Mesothelial cell of epicardium (in vitro differentiated cells): ENCODE data around the gene LMNA. TPM values are rescaled to one million over a fixed set of nuclear protein-coding genes. Genes with fewer than 3 reads are reported as not detected.

ENCODE experiments used
- DNase-seq, 2 experiments: peaks; one replicate each; pipeline ENCODE4 v3.0.0; 2021; ENCODE audit warnings: low spot score in 2 of 2; ENCODE audit not compliant: unreplicated experiment in 2 of 2
- H3K27ac Mint-ChIP-seq: 2 replicates; pipeline ENCODE4 v1.8.0; 2021; ENCODE audit warnings: mixed read lengths
- H3K27me3 Mint-ChIP-seq: 2 replicates; pipeline ENCODE4 v1.8.0; 2021; ENCODE audit warnings: low read depth, mixed read lengths
- H3K36me3 Mint-ChIP-seq: 2 replicates; pipeline ENCODE4 v1.8.0; 2021; ENCODE audit warnings: mixed read lengths
- H3K4me1 Mint-ChIP-seq: 2 replicates; pipeline ENCODE4 v1.8.0; 2021; ENCODE audit warnings: mixed read lengths
- H3K4me3 Mint-ChIP-seq: 2 replicates; pipeline ENCODE4 v1.8.0; 2021; ENCODE audit warnings: mild to moderate bottlenecking, moderate library complexity, mixed read lengths
- H3K9me3 Mint-ChIP-seq: 2 replicates; pipeline ENCODE4 v1.8.0; 2021; ENCODE audit warnings: mixed read lengths
- CTCF ChIP-seq: fragments of 200-600 bp; sonication (generic); IDR thresholded peaks from one replicate; pipeline ENCODE4 v1.5.0; 2021; ENCODE audit warnings: antibody characterized with exemption; ENCODE audit not compliant: unreplicated experiment
- total RNA-seq: library from RNA; stranded (reverse); gene quantifications from 3 replicates; pipeline ENCODE4 v1.2.1, GENCODE V29; 2021

The LMNA gene
- total RNA-seq, 1 donor from 2014 or later: 96.9 TPM

DNA sequence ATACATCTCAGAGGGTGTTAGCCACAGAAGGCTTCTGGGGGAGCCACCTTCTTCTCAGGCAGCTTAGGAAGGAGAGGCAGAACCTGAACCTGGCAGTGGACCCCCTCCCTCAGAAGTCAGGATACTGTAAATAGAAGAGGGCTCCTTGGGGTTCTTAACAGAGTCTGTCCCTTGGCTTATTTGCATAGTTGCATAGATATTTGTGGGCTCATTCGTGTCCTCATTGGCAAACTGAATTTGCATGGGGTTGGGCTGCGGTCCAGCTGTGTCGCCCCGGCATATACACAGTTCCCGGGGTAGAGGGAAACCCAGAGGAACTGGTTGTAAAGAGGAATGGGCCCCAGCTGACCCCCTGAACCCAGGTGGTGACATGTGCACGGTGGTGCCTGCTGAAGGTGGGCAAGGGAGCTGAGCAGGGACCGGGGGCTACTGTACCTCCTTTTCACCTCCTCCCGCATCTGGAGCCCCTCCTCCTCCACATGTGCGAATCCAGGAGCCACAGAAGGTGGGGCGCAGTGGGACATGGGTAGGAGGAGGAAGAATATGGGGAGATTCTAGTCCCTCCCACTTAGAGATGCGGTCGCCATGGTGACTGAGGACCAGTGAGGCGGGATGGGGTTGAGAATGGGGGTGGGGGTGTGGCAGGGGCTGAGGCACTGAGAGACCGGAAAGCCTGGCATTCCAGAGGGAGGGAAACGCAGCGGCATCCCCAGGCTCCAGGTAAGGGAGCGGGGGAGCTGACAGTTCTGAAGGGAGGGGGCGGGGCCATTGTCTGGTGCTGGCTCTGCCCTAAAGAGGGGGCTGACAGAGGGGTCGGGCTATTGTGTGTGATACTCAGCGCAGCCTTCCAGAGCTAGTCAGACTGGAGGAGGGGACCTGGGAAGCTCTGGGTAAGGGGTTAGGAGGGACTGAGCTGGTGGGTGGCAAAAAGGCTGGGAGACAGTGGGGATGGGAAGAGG is 35.1 kb downstream of the LMNA start:
- H3K9me3 Mint-ChIP-seq: no peaks in the 10 kb centered on the region
- H3K4me3 Mint-ChIP-seq: no peak overlapping the region
- peaks cover 55% of the 10 kb centered on the region for H3K4me1 Mint-ChIP-seq
- H3K27ac Mint-ChIP-seq: no peak overlapping the region
- H3K36me3 Mint-ChIP-seq: no peaks in the 10 kb centered on the region
- DNase-seq: no peak
- peaks cover 19% of the 10 kb centered on the region for H3K27me3 Mint-ChIP-seq
- TF ChIP-seq CTCF: no peak

DNA sequence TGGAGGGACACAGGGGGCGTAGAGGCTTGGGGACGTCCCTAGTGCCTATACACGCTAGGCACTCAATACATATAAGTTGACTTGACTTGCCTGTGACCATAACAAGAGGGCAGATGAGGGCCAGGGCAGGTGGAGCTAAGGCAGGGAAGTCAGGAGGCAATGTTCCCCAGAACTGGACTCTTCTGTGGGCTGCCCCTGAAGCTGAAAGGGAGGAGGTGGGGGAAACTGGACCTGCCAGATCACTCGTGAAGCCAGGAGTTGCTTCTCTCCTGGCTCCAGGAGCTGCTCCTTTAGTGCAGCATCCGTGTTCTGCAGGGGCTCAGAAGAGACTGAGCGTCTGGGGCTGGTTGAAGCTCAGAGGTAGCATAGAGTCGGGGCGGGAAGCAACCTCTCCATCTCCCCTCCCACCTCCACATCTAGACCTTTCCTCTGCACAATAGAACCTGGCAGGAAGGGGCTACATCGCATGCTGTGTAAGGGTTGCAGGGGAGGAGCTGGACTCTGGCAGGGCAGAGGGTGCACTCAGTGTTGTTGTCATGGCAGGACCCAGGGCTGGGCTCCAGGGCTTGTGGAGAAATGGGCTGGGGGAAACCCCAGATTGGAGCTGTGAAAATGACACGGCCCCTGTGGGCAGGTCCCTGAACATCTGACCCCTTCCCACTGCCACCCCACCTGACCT is 36.0 kb downstream of the LMNA start:
- peak overlapping the region; percentile 16 for H3K27ac Mint-ChIP-seq
- no peak overlapping the region for H3K4me3 Mint-ChIP-seq
- H3K4me1 Mint-ChIP-seq: peaks cover 52% of the 10 kb centered on the region
- DNase-seq: no peak
- H3K36me3 Mint-ChIP-seq: no peaks in the 10 kb centered on the region
- no peaks in the 10 kb centered on the region for H3K9me3 Mint-ChIP-seq
- no peak for TF ChIP-seq CTCF
- peaks cover 19% of the 10 kb centered on the region for H3K27me3 Mint-ChIP-seq

DNA sequence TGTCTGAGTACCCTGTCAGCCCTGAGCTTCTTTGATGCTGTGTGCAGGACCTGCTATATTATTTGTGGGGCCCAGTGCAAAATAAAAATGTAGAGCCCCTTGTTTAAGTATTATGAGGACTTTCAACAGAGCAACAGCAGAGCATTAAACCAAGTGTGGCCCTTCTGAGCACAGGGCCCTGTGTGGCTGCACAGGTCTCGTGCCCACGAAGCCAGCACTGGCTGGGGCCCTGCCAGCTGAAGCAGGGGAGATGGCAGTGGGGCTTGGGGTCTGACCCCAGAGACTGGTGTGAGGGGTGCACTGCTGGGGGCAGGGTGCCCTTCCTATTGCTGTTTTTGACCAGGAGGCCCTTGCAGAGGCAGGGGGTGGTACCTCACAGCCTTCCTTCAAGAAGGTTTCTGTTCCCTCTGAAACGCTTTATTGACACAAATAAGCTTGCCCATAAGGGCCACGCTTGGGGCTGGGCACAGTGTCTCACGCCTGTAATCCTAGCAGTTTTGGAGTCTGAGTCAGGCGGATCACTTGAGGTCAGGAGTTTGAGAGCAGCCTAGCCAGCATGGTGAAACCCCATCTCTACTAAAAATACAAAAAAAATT is 36.7 kb downstream of the LMNA start:
- no peak for DNase-seq
- Mint-ChIP-seq H3K4me3 (no peak overlapping the region), H3K27ac (no peak overlapping the region), H3K36me3 (no peaks in the 10 kb centered on the region), H3K4me1 (peaks cover 45% of the 10 kb centered on the region), H3K27me3 (peaks cover 19% of the 10 kb centered on the region), H3K9me3 (no peaks in the 10 kb centered on the region)
- TF ChIP-seq CTCF: no peak

- Mint-ChIP-seq H3K27me3 (peaks cover 19% of the 10 kb centered on the region), H3K27ac (peak overlapping the region; percentile 79), H3K36me3 (no peaks in the 10 kb centered on the region), H3K4me1 (peaks cover 34% of the 10 kb centered on the region), H3K9me3 (no peaks in the 10 kb centered on the region), H3K4me3 (no peak overlapping the region)
- no peak for TF ChIP-seq CTCF
- DNase-seq: no peak
These were observed 38.1 kb downstream of the LMNA start for GRCh38 chr1:156152628-156153027.

DNA sequence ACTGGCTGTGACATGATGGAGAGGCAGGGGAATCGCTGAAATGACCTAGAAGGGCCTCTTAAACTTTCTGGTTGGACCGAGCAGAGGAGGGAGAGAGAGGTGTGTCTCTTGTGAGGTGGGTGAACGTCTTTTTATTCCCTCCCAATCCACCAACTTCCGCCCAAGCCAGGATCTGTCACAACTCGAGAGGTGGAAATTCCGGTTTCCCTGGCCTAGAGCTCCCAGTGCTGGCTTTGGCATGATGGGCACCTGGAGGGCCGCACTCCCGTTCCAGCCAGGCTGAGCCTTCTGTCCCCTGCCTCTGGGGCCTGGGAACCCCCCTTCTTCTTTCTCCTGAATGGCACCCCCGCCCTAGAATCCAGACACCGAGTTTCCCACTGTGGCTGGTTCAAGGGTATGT is 38.9 kb downstream of the LMNA start, which contains the start of gene SEMA4A:
Gene SEMA4A, plus strand, starts transcription at position 224 of the 400 bp plus-strand sequence. CDS start 994 bp downstream, outside the sequence.
- no peaks in the 10 kb centered on the region for H3K36me3 Mint-ChIP-seq
- H3K27me3 Mint-ChIP-seq: peaks cover 19% of the 10 kb centered on the region
- peak in 1 of 2 experiments; percentile 61 for DNase-seq
- TF ChIP-seq CTCF: no peak
- no peaks in the 10 kb centered on the region for H3K9me3 Mint-ChIP-seq
- peak within 1 kb of the TSS; percentile 30 for H3K4me3 Mint-ChIP-seq
- peaks cover 31% of the 10 kb centered on the region for H3K4me1 Mint-ChIP-seq
- H3K27ac Mint-ChIP-seq: peak within 1 kb of the TSS; percentile 92
